ENCODE results near the gene WASHC1.
"Not testable (repeated sequence)": the region's sequence is repeated elsewhere in the genome, so short reads cannot be mapped to it uniquely, and the experiment has no call there.

Gene WASHC1, protein sequence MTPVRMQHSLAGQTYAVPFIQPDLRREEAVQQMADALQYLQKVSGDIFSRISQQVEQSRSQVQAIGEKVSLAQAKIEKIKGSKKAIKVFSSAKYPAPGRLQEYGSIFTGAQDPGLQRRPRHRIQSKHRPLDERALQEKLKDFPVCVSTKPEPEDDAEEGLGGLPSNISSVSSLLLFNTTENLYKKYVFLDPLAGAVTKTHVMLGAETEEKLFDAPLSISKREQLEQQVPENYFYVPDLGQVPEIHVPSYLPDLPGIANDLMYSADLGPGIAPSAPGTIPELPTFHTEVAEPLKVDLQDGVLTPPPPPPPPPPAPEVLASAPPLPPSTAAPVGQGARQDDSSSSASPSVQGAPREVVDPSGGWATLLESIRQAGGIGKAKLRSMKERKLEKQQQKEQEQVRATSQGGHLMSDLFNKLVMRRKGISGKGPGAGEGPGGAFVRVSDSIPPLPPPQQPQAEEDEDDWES

DNA sequence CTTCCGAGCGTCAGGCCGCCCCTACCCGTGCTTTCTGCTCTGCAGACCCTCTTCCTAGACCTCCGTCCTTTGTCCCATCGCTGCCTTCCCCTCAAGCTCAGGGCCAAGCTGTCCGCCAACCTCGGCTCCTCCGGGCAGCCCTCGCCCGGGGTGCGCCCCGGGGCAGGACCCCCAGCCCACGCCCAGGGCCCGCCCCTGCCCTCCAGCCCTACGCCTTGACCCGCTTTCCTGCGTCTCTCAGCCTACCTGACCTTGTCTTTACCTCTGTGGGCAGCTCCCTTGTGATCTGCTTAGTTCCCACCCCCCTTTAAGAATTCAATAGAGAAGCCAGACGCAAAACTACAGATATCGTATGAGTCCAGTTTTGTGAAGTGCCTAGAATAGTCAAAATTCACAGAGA lies at the start of gene WASHC1:
TSS of gene WASHC1 (minus strand) at position 101 of the 400 bp plus-strand sequence. CDS start 4,457 bp downstream, outside the sequence.
- not testable (repeated sequence) for DNase-seq

DNA sequence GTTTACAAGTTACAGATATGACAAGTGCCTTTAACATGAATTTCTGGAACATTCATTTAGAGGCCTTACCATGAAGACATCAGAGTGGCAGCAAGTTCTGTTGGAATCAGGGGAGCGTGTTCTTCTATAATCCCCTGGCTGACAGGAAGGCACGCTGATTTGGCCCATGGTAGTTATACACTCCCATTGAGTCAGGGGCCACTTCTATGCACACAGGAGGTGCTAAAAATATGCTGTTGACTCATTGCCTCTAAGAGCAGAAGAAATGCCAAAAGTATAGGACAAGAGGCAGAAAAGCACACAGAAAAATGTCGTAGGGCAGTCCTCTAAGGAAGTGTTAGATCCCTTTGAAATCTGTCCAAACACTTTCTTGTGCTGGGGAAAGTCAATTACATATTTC lies 49.1 kb upstream of the WASHC1 start:
- not testable (repeated sequence) for DNase-seq

DNA sequence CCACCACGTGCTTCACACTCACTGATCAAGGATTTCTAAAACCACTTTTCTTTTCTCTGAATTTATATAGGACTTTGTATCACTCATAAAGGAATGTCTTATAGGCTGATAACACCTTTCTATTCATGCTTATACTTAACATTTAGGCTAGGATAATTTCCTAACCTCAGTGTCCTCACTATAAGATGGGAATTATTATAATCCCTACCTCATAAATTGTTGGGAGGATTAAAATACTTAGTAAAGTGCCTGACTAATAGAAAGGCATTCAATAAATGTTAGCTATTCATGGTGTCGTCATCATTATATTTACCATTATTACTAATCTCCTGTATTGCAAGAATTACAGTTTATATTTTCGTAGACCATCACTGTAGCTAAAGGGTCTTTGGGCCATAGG lies 47.1 kb upstream of the WASHC1 start:
- DNase-seq = not testable (repeated sequence)

DNA sequence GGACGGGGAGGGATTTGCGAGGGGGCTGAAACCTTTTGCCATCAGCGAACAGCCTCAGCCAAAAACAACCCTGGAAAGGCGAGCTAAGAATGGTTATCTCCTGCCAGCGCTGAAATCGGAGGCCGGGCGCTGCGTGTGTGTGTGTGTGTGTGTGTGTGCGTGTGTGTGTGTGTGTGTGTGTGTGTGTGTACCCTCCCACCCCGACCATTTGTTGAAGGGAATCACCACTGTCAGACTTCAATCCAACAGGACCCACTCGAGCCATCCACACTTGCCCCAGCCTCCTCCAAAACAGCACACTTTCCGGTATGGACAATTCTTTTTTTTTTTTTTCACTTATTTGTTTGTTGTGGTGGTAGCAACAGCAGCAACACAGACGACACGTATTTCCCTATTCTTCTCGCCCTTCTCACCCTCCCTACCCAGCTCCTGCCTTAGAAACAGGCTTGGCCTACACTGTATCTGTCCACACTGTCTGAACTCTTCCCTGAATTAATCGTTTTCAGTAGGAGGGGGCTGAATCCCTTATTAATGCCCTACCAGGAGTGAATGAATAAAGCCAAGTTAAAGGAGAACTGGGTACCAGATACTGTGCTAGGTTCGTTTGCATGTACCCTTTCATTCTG lies 44.8 kb upstream of the WASHC1 start:
- not testable (repeated sequence) for DNase-seq

DNA sequence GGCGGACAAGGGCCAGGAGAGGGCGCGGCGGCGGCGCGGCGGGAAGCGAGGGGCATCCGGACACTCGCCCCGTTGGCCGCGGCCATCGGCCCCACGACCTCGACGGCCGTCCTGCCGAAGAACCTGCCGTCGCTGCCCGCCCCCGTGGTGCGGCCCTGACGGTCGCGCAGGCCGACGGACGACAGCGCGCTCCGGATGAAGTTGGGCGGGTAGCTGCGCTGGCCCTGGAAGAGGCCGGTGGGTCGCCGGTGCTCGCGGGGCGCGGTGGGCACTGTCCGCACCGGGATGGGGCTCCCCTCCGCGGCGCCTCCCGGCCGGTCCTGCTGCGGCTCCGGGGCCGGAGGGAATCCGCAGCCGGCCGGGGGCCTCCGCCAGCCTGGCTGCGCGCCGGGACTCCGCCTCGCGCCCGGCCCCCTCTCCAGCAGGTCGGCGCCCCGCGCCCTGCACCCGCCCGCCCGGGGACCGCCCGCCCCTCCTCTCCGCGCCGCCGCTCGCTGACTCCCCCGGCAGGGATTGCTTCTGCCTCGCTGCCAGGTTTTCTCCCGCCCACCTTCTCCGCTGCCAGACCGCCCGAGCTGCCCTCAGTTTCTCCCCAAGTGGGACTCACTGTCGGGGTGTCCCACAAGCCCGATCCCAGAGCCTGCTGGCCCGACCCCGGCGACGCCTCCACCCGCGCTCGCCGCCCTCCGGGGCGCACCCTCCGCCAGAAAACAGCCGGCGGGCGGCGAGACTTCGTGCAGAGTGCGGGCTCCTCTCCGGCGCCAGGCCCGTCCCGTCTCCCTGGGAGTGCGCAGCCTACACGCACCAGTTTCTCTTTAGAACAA lies 44.0 kb upstream of the WASHC1 start:
- not testable (repeated sequence) for DNase-seq

DNA sequence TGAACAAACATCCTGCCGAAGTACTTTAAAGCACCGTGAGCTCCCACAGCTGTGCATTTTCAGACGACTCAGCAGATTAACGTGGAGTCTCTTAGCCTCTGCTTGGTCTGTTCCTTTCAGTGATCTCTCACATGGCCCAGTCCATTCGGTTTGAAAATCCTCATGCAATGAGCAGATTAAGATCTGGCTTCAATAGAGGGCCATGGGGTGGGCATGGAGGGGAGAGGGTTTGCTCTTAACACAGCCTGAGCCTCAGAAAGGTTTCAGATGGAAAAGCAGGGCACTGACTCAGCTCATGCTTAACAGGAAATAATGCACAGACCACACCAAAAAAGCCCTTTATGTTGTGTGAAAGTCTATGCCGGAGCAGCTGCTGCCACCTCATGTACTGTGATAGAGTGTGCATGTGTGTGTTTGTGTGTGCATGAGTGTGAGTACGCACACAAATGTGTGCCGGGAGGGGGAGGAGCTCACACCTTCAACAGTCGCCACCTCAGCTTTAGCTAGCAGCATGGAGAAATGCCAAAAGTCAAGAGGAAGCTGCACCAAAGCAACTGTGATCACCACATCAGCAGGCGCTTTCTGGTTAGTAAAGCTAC lies 33.9 kb upstream of the WASHC1 start:
- DNase-seq = not testable (repeated sequence)

DNA sequence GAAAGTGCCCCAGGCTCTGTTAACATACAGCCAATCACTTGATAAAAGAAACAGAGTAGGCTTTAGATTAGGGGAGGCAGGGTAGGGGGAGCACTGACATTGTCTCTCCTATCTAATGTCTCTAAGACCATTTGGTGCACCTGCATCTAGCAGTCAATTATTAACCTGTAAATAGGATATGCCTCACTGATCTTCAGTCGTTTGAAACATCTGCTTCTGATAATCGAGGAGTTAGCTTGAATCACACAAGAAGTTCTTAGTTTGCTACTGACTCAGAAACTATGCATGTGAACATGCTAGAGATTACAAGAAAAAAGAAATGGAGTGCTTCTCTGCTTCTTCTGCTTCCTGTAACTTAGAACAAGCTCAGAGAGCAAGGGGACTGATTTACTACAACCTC lies 23.4 kb upstream of the WASHC1 start:
- not testable (repeated sequence) for DNase-seq

DNA sequence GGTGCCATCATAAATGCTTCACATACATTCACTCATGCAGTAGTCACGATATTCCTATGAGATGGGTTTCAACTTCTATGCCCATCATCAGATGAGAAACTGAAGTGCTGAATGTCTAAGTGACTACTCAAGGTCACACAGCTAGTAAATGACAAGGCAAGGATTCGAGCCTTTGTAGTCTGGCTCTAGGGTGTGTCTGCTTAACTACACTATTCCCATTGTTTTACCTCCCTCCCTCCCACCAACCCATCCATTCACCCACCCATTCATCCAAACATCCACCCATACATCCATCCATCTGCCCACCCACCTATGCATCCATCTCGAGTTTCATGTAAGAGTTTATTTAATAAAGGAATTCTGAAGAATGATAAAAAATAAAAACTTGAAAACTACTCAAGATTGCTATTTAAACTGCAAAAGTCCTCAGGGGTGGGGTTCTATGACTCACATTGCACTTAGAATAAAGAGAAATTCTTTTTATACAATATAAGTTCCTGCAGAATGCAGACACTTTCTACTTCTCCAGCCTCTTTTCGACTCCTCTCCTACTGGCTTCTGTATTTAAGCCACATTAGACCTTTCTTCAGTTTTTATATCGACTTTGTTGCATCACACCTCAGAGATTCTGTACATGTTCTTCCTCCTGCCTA lies 19.1 kb upstream of the WASHC1 start:
- not testable (repeated sequence) for DNase-seq

DNA sequence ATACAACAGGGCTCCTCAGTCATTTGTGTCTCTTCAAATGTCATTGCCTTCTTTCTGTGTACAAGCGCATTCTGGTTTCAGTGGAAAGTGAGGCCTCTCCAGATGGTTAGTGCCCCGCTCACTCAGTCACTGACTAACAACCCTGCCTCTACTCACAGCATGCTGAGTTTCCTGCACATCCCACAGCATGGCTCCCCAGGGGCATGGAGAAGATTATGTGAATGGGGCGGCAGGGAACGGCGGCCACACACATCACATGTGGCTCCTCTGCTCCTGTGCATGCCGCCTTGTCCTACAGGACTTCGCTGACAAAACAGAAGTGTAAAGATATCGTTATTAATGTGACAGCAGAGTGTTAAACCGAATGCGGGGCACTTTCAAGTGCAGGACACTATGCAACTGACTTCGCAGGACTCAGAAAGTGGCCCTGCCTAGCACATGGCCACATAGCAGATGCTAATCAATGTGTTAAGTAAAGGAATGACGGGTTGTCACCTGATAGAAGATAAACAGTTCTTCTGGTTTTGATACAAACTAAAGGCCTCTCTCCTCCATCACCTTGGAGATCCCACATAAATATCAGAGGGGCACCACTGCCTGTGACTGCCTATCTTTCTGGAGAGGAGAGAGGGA lies 17.5 kb upstream of the WASHC1 start:
- DNase-seq = not testable (repeated sequence)

DNA sequence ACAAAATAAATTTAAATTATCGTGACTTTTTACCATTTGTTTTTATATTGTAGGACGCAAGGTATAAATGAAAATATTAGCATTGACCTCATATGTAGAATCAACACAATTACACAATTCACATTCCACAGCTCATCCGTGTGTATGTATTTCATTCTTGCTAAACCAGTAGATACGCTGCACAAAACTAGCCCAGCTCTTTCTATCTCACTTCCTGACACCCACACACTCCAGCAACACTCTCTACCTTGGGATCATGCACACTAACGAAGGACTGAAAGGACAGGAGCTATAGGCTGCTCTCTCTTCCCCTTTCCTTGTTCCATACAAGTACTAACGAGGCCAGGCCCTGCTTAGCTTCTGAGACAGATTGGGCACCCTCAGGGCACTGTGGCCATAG lies 16.9 kb upstream of the WASHC1 start:
- not testable (repeated sequence) for DNase-seq

DNA sequence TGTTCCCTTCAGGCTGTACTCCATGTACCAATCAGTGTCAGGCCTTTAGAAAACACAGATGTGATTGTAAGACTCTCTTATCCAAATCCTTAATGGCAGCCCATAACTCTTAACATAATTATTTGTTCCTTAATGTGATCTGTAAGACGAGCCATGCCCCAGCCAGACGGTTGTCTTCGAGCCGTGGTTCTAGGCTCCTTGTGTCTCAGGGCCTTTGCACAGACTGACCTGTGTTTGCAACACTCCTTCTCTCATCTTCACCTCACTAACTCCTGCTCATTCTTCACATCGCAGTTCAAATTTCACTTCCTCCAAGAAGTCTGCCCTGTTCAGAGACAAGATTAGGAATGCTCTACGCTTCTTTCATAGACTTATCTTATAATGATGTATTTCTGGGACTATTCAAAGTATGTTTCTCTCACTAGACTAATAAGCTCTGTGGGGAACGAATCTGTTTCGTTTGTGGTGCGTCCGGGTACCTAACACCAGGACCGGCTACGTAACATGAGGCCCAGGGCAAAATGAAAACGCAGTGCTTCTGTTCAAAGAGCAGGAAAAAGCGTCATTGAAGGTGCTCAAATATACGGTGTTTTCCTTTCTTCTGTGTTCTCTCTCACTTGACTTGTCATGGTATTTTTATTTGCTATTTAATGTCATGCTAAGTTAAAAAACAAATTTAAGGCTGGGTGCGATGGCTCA lies 16.1 kb upstream of the WASHC1 start:
- DNase-seq = not testable (repeated sequence)

DNA sequence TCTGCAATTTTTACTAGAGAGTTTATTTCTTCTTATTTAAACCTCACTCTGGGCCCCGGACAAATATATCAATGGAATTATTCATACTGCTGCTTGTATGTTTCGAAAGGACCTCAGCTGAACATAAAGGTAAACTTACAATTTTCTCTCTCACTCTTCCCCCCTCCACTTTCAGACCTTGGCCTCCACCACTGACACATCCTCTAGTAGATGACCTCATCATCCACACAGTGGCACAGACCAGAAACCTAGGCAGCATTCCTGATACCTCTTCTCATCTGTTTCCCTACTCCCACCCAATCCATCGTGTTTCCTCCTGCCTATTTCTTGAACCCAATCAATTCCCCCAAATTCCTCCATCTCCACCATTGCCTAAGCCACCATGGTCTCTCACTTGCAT lies 15.2 kb upstream of the WASHC1 start:
- not testable (repeated sequence) for DNase-seq

DNA sequence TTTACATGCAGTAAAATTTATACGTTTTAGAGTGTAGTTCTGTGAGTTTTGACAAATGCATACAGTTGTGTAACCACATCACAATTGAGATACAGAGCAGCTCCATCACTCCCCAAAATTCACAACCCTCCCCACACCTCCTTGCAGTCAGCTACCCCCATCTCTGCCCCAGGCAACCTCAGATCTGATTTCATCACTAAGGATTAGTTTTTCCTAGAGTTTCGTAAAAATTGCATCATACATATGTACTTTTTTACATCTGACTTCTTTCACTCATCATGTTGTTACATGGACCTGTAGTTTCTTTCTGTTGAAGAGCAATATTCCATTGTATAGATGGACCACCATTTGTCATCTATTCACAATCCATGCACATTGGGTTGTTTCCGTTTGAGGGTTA lies 14.4 kb upstream of the WASHC1 start:
- not testable (repeated sequence) for DNase-seq

DNA sequence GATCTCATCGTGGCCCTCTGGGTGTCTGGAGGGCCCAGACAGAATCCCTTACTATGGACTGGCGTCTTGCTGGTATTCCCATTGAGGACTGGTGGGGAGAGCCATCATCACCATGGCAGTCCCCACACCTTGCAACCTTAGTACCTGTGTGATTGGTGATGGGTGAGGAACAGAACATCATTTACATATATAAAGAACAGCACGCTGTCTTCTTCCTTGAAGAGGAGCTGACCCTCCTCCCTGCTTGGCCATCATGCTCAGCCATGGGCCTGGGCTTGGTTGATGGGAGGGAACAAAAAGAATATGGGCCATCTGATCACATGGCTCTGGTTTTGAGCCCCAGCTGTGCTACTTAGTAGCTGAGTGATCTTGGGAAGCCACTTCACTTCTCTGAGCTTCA lies 13.9 kb upstream of the WASHC1 start:
- DNase-seq = not testable (repeated sequence)

DNA sequence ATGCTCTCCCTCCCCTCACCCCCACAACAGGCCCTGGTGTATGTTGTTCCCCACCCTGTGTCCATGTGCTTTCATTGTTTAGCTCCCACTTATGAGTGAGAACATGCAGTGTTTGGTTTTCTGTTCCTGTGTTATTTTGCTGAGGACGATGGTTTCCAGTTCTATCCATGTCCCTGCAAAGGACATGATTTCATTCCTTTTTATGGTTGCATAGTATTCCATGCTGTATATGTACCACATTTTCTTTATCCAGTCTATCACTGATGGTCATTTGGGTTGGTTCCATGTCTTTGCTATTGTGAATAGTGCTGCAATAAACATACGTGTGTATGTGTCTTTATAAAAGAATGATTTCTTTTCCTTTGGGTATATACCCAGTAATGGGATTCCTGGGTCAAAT lies 12.6 kb upstream of the WASHC1 start:
- DNase-seq = not testable (repeated sequence)

DNA sequence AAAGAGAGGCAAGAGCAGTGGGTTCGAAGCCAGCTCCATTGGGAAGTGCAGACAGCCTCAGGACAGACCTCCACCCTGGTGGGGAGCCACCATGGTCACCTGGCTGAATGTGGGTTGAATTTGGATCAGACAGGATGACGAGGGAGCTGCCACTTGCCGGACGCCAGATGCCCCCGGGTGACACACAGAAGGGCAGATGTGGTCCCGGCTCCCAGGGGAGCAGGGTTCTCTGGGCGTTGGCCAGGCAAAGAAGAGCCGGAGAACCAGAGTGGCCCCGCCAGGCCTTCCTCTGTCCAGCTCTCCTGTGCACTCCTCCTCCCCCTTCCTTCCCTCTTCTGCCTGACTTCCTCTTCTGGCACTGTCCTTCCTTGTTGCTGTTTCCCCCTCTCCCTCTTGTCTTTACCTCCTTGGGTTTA lies 12.0 kb upstream of the WASHC1 start:
- not testable (repeated sequence) for DNase-seq

DNA sequence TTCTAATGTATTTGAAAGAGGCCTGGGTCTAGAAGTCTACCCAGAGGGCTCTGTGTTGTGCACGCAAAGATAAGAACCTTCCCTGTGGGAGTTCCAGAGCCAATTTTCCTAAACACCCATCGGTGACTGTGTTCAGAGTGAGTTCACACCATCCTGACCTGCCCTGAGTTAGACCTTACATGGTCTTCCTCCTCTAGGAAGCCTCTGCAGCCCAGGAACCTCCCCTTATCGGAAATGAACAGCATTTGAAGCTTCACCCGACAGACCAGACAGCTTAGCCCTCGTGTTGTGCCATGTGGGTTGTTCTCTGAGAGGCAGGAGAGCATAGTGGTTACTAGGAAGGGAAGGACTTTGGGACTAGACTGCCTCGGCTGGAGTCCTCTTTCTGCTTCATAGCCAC lies 3.1 kb upstream of the WASHC1 start:
- DNase-seq = not testable (repeated sequence)

DNA sequence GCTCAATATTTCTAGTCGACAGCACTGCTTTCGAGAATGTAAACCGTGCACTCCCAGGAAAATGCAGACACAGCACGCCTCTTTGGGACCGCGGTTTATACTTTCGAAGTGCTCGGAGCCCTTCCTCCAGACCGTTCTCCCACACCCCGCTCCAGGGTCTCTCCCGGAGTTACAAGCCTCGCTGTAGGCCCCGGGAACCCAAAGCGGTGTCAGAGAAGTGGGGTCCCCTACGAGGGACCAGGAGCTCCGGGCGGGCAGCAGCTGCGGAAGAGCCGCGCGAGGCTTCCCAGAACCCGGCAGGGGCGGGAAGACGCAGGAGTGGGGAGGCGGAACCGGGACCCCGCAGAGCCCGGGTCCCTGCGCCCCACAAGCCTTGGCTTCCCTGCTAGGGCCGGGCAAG lies 481 bp downstream of the WASHC1 start:
- DNase-seq = not testable (repeated sequence)

DNA sequence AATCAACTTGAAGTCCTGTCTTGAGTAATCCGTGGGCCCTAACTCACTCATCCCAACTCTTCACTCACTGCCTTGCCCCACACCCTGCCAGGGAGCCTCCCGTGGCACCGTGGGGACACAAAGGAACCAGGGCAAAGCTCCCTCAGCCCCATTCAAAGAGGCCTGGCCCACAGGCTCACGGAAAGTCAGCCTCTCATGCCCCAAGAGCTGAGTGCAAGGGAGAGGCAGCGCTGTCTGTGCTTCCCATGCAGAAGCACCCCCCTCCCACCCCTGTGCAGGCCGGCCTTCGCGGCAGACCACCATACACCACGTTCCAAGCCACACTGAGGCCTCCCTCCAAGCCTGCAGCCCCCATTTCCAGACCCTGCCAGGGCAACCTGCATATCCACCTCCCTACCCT lies 7.6 kb downstream of the WASHC1 start:
- not testable (repeated sequence) for DNase-seq

DNA sequence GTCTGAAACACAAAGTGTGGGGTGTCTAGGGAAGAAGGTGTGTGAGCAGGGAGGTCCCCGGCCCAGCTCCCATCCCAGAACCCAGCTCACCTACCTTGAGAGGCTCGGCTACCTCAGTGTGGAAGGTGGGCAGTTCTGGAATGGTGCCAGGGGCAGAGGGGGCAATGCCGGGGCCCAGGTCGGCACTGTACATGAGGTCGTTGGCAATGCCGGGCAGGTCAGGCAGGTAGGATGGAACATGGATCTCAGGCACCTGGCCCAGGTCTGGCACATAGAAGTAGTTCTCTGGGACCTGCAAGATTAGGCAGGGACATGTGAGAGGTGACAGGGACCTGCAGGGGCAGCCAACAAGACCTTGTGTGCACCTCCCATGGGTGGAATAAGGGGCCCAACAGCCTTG lies 12.4 kb downstream of the WASHC1 start:
- DNase-seq = not testable (repeated sequence)
